Rectal smooth muscle tissue (tissue), 1 donor: ENCODE results near the gene LCN15.

Experiments used
- H3K27ac ChIP-seq: one replicate; pipeline ENCODE4 v1.7.0; 2013; ENCODE audit warnings: low read depth, low read length, inconsistent platforms
- H3K27me3 ChIP-seq: one replicate; pipeline ENCODE4 v1.7.0; 2013; ENCODE audit warnings: low read length; ENCODE audit not compliant: control insufficient read depth, insufficient read depth
- H3K36me3 ChIP-seq: one replicate; pipeline ENCODE4 v1.7.0; 2013; ENCODE audit warnings: low read length; ENCODE audit not compliant: control insufficient read depth, insufficient read depth
- H3K4me1 ChIP-seq: one replicate; pipeline ENCODE4 v1.7.0; 2013; ENCODE audit warnings: low read length; ENCODE audit not compliant: control insufficient read depth, insufficient read depth
- H3K4me3 ChIP-seq: one replicate; pipeline ENCODE4 v1.7.0; 2013; ENCODE audit warnings: low read length
- H3K9ac ChIP-seq: one replicate; pipeline ENCODE4 v1.7.0; 2013; ENCODE audit warnings: low read length

Gene LCN15

DNA sequence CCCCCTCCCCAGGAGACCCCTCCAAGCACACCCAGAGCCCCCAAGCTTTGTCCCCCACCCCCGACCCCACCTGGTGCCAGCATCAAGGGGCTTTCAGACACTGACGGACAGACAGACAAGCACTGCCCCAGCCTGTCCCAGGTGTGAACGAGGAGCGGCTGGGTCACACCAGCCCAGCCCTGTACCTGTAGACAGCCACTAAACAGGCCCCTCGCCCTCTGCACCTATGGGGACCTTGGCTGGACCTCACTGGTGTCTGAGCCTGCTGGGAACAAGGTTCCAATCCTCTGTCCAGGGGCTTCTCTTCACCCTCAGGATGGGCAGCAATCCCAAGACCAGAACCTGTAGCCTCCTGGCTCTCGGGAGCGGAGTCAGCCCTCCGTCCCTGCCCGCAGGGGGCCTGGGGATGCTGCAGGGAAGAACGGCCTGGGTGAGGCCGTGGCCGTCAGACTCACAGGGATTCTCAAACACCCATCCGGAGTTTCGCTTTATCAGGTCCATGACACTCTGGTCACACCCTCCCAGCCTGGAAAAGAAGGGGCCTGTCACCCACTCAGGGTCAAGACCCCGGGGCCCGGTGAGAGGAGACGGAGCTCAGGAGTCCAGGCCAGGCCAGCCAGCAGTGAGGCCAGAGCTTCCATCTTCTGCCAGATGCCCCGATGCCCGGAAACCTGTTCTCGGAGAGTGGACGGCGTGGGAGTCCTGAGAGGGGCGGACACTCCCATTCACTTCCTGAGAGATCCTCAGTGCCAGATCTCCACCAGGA lies 18.7 kb downstream of the LCN15 start:
- Histone ChIP-seq H3K27me3 (peaks cover 14% of the 10 kb centered on the region), H3K4me1 (no peaks in the 10 kb centered on the region), H3K27ac (no peak overlapping the region)

DNA sequence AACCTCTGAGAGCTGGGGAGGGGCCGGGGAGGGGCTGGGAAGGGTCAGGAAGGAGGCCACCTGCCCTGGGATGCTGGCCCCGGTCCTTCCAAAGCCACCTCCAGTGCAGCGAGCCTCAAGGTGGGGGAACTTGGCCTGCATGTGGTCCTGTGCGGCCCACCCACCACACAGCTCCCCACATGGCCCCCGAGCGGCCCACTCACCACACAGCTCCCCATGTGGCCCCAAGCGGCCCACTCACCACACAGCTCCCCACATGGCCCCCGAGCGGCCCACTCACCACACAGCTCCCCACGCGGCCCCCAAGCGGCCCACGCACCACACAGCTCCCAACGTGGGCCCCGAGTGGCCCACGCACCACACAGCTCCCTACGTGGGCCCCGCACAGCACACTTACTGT lies 19.5 kb downstream of the LCN15 start:
- Histone ChIP-seq H3K27me3 (peaks cover 19% of the 10 kb centered on the region), H3K4me1 (no peaks in the 10 kb centered on the region), H3K4me3 (no peak overlapping the region), H3K9ac (no peak overlapping the region), H3K36me3 (no peaks in the 10 kb centered on the region), H3K27ac (no peak overlapping the region)

More for the DNA sequence above, 18.7 kb downstream of the LCN15 start:
- Histone ChIP-seq H3K36me3 (no peaks in the 10 kb centered on the region), H3K9ac (no peak overlapping the region), H3K4me3 (no peak overlapping the region)

DNA sequence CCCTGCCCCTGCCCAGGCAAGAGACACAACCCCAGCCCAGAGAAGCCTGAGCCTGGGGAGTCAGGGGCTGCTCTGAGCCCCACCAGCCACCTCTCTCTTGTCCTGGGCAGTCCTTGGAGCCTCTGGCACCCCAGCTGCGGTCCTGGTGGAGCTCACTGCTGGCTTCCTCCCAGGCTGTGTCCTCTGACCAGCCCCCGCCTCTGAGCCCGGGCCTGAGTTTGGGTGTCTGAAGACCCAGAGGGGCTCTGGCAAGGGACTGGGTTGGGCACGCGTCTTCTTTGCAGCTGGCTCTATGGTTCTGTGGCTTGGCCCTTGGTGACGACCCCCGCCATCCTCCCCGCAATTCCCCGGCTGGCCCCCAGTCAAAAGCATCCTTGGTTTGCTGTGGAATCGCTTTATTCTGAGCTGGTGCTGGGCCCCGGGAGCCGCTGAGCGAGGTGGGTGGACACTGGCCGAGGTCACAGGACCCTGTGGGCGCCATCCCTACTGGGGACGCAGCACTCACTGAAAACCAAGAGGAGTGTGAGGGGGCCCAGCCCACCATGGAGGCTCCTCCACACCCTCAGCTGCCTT lies 20.6 kb downstream of the LCN15 start:
- H3K27me3 ChIP-seq: peaks cover 19% of the 10 kb centered on the region
- H3K4me3 ChIP-seq: no peak overlapping the region
- H3K36me3 ChIP-seq: no peaks in the 10 kb centered on the region
- no peak overlapping the region for H3K9ac ChIP-seq
- H3K27ac ChIP-seq: no peak overlapping the region
- no peaks in the 10 kb centered on the region for H3K4me1 ChIP-seq

DNA sequence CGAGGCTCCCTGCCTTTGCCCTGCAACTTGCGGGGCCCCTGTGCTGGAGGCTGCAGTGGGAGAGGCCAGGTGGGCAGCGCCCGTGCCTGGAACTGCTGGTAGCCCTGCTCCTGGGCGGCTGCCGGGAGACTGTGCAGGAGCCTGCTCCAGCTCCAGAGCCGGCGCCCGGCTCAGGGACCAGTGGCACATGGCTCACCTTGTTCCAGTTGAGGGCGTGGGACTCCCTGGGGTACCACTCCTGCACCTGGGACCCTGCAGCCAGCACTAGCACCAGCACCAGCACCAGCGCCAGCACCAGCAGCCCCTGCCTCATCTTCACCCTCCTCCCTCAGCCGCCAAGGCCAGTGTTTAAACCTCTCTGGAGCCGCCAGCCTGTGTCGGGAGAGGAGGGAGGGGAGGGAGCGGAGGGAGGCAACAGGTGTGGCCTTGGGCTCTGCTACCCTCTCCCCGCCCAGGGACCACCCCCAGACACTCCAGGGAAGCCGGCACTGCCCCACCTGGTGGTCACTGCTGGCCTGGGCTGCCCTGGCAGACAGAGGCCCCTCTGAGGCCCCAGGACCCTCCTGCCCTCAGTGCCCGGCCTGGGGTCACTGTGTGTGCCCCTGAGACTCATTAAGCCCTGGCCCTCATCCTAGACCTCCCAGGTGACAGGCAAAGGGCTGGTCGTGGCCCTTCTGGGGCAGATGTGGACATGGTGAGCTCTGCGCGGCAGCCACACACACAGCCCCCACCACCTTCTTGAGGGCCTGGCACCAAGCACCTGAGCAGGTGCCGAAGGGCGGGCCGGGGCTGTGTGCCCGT lies 21.5 kb downstream of the LCN15 start, which contains the start of gene LCN10:
LCN10 (minus strand) TSS at position 350 of the 801 bp plus-strand sequence; CDS start at position 313, 37 bp downstream.
- Histone ChIP-seq H3K36me3 (no peaks in the 10 kb centered on the region), H3K27ac (no peak within 1 kb of the TSS), H3K9ac (no peak within 1 kb of the TSS), H3K4me1 (no peaks in the 10 kb centered on the region), H3K27me3 (peaks cover 19% of the 10 kb centered on the region), H3K4me3 (peak within 1 kb of the TSS; percentile 31)

DNA sequence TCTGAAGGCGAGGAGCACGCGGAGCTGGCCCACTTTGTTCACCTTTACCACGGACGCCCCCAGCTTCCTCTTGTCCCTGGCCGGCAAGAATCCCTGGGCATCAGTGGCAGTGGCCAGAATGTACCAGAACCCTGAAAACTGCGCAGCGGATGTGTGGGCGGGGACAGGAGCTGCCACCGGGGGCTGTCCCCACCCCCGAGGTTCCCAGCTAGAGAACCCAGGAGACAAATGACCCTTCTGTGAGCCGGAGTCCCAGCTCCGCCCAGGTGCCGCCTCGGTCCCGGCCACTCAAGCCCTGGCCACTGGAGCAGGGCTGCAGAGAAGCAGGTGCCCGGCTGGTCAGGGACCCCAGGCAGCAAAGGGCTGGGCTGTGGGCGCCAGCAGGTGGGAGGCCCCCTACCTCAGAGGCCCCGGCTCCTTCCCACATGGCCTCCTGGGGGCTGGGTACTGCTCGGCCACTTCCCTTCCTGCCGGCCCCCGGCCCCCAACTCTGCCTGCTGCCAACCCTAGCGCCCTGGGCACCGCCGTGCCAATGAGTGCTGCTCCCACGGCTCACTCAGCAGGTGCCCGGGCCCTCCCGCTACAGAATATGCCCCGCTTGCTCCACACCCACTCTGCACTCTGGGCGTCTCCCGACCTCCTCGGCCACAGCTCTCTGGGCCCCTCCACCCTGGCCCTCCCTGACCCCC lies 22.3 kb downstream of the LCN15 start:
- H3K27me3 ChIP-seq: peaks cover 19% of the 10 kb centered on the region
- no peaks in the 10 kb centered on the region for H3K4me1 ChIP-seq

DNA sequence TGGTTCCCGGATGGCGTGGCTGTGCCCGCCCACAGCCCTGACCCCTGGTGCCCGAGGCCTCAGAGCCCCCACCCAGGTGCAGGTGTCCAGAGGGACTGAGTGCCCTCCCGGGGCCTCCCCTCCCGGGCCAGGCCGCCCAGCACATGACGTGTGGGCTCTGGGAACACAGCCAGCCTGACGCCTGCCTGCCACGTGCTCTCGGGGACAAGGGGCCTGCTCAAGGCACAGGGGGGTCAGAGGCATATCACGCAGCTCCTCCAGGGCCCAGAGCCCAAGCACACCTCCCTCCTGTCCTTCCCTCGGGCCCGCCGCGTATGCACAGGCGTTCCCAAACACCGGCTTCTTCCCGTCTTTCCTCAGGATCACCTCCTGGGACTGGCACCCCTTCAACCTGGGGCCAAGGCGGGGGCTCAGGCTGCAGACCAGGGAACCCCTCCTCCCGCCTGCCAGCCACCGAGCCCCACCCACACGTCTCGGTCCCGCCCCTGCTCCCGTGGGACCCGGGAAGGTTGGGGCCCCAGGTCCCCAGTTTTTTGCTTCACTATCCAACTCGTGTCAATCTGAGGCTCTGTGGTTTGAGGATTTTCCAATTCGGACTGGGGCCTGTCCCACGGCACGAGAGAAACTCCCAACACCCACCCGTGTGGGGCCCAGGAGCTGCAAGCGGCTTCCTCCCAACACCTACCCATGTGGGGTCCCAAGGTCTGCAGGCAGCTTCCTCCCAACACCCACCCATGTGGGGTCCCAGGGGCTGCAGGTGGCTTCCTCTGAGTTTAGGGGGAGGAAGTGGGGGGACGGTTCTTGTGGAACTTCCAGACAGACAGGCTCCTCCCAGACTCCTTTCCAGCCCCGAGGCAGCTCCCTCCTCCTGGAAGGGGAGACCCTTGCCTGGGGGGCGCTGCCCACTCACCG lies 23.1 kb downstream of the LCN15 start:
- H3K9ac ChIP-seq: no peak overlapping the region
- peak overlapping the region; percentile 31 for H3K4me3 ChIP-seq
- peaks cover 19% of the 10 kb centered on the region for H3K27me3 ChIP-seq
- no peaks in the 10 kb centered on the region for H3K36me3 ChIP-seq
- no peak overlapping the region for H3K27ac ChIP-seq
- H3K4me1 ChIP-seq: no peaks in the 10 kb centered on the region

More for the DNA sequence above, 22.3 kb downstream of the LCN15 start:
- H3K27ac ChIP-seq: no peak overlapping the region
- H3K9ac ChIP-seq: no peak overlapping the region
- H3K4me3 ChIP-seq: peak overlapping the region; percentile 31
- no peaks in the 10 kb centered on the region for H3K36me3 ChIP-seq

DNA sequence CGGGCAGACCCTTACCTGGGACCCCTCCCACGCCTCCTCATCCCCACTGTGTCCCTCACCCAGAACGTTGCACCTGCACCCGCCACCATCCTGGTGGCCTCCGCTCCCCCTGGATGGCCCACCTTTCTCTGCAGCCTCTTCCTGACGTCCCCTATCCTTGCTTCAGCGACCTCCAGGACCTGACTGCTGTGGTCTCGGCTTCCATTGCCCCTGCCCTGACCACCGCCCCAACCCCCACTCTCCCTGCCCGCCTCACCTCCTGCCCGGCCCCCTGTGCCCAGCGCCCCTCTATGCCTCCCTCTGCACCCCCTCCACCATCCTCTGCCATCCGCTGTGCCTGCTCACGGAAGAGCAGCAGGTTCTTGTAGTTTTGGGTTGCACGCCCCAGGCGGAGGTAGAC lies 23.8 kb downstream of the LCN15 start:
- Histone ChIP-seq H3K4me1 (no peaks in the 10 kb centered on the region), H3K9ac (no peak overlapping the region), H3K27me3 (peaks cover 19% of the 10 kb centered on the region), H3K36me3 (no peaks in the 10 kb centered on the region), H3K27ac (no peak overlapping the region), H3K4me3 (no peak overlapping the region)

DNA sequence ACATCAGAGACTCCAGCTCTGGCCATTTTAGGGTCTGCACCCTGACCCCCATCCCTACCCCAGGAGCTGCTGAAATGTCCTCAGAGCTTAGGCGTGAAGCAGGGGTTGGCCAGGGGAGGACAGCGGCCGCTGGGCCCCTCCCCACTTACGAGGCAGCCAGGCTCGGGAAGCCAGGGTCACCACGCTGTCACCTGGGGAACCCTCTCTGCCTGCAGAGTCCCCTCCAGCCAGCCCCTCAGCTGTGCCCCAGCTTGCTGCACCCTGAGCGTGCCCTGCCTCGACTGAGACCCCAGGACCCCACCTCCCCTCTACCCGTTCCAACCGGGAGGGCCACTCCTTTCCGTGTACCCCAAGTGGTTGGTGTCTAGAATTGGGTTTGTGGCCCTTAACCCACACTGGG lies 24.2 kb downstream of the LCN15 start:
- Histone ChIP-seq H3K4me3 (no peak overlapping the region), H3K27me3 (peaks cover 19% of the 10 kb centered on the region), H3K27ac (no peak overlapping the region), H3K36me3 (no peaks in the 10 kb centered on the region), H3K4me1 (no peaks in the 10 kb centered on the region), H3K9ac (no peak overlapping the region)

DNA sequence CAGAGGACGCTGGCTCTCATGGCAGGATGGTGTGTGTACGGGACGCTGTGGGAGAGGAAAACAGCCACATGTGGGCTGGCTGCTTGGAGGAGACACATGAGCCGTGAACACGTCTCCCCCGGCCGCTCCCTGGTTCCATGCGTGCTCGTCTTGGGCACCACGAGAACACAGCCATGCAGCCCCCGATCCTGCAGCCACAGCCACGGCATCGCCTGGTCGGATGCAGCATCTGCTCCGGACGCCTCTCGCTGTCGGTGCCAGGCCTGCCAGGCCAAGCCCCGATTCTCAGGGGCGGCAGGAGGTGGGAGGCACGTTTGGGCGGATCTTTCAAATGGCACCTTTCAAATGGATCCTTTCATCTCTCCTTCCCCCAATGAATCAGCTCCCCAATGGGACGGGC lies 24.8 kb downstream of the LCN15 start:
- Histone ChIP-seq H3K27me3 (peaks cover 19% of the 10 kb centered on the region), H3K36me3 (no peaks in the 10 kb centered on the region), H3K4me1 (no peaks in the 10 kb centered on the region), H3K27ac (no peak overlapping the region), H3K9ac (no peak overlapping the region), H3K4me3 (no peak overlapping the region)

DNA sequence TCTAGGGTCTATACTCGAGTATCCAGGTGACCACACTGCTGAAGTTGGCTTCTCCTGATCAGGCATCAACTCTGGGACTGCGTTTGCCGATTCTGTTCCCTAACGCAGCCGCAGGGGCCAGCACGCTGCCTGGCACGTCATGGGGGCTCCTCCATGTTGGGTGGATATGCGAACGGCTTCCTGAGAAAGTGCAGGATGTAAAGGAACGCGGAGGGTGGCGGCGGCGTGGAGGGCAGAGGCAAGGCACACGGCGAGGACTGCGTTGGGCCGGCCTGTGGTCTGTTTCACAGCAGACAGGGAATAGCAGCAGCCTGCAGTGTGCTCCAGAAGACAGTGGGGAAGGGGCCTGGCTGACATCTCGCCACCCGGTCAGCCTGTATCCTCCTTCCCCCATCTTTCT lies 25.4 kb downstream of the LCN15 start:
- H3K27me3 ChIP-seq: peaks cover 19% of the 10 kb centered on the region
- no peak overlapping the region for H3K4me3 ChIP-seq
- H3K36me3 ChIP-seq: no peaks in the 10 kb centered on the region
- H3K4me1 ChIP-seq: no peaks in the 10 kb centered on the region
- H3K9ac ChIP-seq: no peak overlapping the region
- H3K27ac ChIP-seq: no peak overlapping the region

DNA sequence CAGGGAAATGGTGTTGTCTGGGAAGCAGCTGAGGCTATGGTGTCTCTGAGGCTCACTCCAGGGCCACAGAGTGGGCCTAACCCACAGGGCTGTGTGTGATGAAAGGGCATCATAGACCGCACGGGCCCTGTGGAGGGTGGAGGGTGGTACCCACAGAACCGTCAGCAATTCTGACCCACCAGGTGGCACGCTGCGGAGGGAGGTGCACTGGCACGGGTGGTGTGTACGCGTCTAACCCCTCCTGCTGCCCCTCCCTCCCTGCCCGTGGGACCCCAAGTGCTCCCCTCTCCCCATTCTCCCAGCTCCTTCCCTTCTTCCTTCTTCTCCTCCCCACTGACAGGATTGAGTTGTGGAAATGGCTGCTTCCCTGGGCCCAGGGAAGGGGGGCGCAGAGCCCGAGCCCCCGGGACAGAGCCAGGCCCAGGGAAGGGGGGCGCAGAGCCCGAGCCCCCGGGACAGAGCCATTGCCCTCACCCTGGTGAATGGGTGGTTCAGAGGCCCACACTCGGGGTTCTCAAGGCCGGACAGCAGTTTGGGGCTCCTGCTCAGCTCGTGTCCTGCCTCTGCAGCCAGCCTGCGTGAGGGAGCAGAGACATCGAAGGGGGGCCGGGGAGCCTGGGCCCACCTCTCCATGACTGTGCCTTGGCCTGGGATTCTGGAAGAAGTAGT lies 28.4 kb downstream of the LCN15 start:
- Histone ChIP-seq H3K4me1 (no peaks in the 10 kb centered on the region), H3K27me3 (peaks cover 8% of the 10 kb centered on the region), H3K27ac (no peak overlapping the region), H3K36me3 (no peaks in the 10 kb centered on the region), H3K9ac (no peak overlapping the region), H3K4me3 (no peak overlapping the region)
